Measurements from ENCODE around the gene PABPN1L.

- TF ChIP-seq EZH2 (IDR thresholded peaks at IDR 0.05; ENCODE audit: borderline replicate concordance, insufficient read depth, low read depth, low read length, poor library complexity, severe bottlenecking), result no peak
- TF ChIP-seq, protein P1, sequence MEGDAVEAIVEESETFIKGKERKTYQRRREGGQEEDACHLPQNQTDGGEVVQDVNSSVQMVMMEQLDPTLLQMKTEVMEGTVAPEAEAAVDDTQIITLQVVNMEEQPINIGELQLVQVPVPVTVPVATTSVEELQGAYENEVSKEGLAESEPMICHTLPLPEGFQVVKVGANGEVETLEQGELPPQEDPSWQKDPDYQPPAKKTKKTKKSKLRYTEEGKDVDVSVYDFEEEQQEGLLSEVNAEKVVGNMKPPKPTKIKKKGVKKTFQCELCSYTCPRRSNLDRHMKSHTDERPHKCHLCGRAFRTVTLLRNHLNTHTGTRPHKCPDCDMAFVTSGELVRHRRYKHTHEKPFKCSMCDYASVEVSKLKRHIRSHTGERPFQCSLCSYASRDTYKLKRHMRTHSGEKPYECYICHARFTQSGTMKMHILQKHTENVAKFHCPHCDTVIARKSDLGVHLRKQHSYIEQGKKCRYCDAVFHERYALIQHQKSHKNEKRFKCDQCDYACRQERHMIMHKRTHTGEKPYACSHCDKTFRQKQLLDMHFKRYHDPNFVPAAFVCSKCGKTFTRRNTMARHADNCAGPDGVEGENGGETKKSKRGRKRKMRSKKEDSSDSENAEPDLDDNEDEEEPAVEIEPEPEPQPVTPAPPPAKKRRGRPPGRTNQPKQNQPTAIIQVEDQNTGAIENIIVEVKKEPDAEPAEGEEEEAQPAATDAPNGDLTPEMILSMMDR (IDR thresholded peaks at IDR 0.05), result no peak
These were observed 51.2 kb downstream of the PABPN1L start for GRCh38 chr16:88815227-88815626.
